Activated CD8-positive, alpha-beta memory T cell treated with anti-CD3 and anti-CD28 coated beads, Interleukin-2, amount 10 ng/mL, durations not matched to agents 7 days and 5 days (primary cell): ENCODE measurements around the gene ATP2B2. TPM values are rescaled to one million over a fixed set of nuclear protein-coding genes. Genes with fewer than 3 reads are reported as not detected.

ENCODE experiments used
- ATAC-seq: fragments of 150-1000 bp; cut with Tn5 transposase; one replicate; pipeline ENCODE4 v1.10.0; 2021; ENCODE audit warnings: moderate library complexity
- CTCF ChIA-PET: fragments of 350-600 bp; sonication (Branson Sonifier 250); formaldehyde crosslinking; loops from one replicate; lab custom pipeline; 2021; ENCODE audit warnings: antibody characterized with exemption; lab: Charles Lee
- DNase-seq: peaks from one replicate; pipeline ENCODE4 v3.0.0-alpha.2; 2020
- H3K27ac Mint-ChIP-seq: one replicate; pipeline ENCODE4 v1.8.0; 2021; ENCODE audit warnings: mild to moderate bottlenecking, mixed read lengths
- H3K27me3 Mint-ChIP-seq: one replicate; pipeline ENCODE4 v1.8.0; 2021; ENCODE audit warnings: mixed read lengths
- H3K36me3 Mint-ChIP-seq: one replicate; pipeline ENCODE4 v1.8.0; 2021; ENCODE audit warnings: mild to moderate bottlenecking, mixed read lengths
- H3K4me1 Mint-ChIP-seq: one replicate; pipeline ENCODE4 v1.8.0; 2021; ENCODE audit warnings: mixed read lengths
- H3K4me3 Mint-ChIP-seq: one replicate; pipeline ENCODE4 v1.8.0; 2021; ENCODE audit warnings: mild to moderate bottlenecking, moderate library complexity, mixed read lengths
- H3K9me3 Mint-ChIP-seq: one replicate; pipeline ENCODE4 v1.8.0; 2022; ENCODE audit warnings: low read depth, mixed read lengths
- total RNA-seq, 2 experiments: library from RNA; stranded (reverse); gene quantifications; one replicate each; pipeline ENCODE4 v1.2.3, GENCODE V29; 2021

ATP2B2 gene
- total RNA-seq, 2 experiments from 2014 or later: not detected

DNA sequence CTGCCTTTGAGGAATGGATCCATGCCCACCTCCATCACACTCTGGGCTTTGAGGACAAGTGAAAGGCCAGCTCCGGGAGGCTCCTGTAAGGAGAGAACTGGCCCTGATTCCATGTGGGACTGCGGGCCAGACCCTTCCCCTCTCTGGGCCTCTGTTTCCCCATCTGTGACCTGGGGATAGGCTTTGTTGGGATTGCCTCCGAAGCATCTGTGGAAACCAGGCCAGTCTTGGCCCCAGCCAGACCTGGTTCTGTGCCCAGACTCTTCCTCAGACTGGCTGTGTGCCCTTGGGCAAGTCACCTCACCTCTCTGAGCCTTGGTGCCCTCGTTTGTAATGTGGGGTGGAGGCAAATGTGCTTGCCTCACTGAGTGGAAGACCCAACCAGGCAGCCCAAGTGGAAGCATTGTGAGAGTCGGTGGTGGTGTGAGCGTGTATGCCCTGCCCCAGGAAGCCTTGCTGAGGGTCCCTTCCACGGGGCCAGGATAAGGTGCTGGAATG, 163.4 kb downstream of the ATP2B2 start:
- no peak overlapping the region for H3K27ac Mint-ChIP-seq
- no peak overlapping the region for H3K4me3 Mint-ChIP-seq
- peaks cover 1% of the 10 kb centered on the region for H3K4me1 Mint-ChIP-seq
- CTCF ChIA-PET: interaction anchor here (1.2 kb wide), 1 partner anchor 21 kb away, joined by 3 read pairs; no protein-coding TSS in a partner anchor
- no peaks in the 10 kb centered on the region for H3K36me3 Mint-ChIP-seq
- DNase-seq (no peak), ATAC-seq (no peak)
- H3K27me3 Mint-ChIP-seq: peaks cover 3% of the 10 kb centered on the region
- H3K9me3 Mint-ChIP-seq: no peaks in the 10 kb centered on the region

DNA sequence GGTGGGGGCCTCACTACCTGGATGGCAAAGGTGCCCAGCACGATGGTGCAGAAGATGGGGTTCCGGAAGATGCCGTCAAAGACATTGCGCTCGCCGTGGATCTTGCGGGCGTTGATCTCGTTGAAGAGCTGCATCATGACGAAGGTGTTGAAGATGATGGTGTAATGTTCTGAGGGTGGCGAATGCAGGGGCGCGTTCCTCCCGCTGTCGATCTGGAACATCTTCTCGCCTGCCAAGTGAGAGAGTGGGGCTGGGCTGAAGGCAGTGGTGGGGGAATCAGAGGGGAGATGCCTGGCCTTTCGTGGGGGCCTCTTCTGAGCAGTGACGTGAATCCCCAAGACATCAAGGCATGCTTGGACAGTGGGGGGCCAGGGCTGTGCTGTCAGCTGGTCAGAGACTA, 164.9 kb downstream of the ATP2B2 start:
- no peaks in the 10 kb centered on the region for H3K36me3 Mint-ChIP-seq
- peaks cover 3% of the 10 kb centered on the region for H3K27me3 Mint-ChIP-seq
- no peaks in the 10 kb centered on the region for H3K9me3 Mint-ChIP-seq
- no peak for DNase-seq
- no peak overlapping the region for H3K27ac Mint-ChIP-seq
- H3K4me1 Mint-ChIP-seq: peaks cover 4% of the 10 kb centered on the region
- H3K4me3 Mint-ChIP-seq: no peak overlapping the region
- ATAC-seq: no peak
- CTCF ChIA-PET: interaction anchor here (1.6 kb wide), 1 partner anchor 20 kb away, joined by 3 read pairs; the partner anchor contains the start of gene SEC13

DNA sequence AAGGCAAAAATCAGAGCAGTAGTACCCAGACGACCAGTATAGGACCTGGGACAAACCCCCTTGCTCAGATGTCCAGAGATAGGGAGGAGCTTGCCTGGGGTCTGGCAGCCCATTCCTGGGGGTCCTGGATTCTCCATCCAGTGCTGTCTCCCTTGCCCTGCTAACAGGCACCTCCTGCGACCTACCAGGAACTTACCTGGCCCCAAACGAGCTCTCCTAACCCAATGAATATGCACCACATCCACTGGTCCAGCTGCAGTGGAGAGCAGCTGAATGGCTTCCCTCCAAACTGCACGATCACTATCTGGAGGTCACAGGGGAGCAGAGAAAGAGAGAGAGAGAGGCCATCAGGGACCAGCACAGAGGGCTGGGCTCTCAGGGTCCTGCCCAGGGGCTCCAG, 165.3 kb downstream of the ATP2B2 start:
- H3K9me3 Mint-ChIP-seq: no peaks in the 10 kb centered on the region
- DNase-seq (no peak), ATAC-seq (no peak)
- CTCF ChIA-PET: interaction anchor here (1.3 to 1.6 kb wide), 2 partner anchors 19 to 399 kb away, joined by 3 to 6 read pairs; partner anchors contain the start of gene SEC13
- H3K27me3 Mint-ChIP-seq: peaks cover 3% of the 10 kb centered on the region
- no peak overlapping the region for H3K27ac Mint-ChIP-seq
- H3K4me1 Mint-ChIP-seq: peaks cover 8% of the 10 kb centered on the region
- no peak overlapping the region for H3K4me3 Mint-ChIP-seq
- H3K36me3 Mint-ChIP-seq: no peaks in the 10 kb centered on the region

GRCh38 chr3:10339376-10339955, 165.9 kb downstream of the ATP2B2 start:
- H3K27ac Mint-ChIP-seq: no peak overlapping the region

DNA sequence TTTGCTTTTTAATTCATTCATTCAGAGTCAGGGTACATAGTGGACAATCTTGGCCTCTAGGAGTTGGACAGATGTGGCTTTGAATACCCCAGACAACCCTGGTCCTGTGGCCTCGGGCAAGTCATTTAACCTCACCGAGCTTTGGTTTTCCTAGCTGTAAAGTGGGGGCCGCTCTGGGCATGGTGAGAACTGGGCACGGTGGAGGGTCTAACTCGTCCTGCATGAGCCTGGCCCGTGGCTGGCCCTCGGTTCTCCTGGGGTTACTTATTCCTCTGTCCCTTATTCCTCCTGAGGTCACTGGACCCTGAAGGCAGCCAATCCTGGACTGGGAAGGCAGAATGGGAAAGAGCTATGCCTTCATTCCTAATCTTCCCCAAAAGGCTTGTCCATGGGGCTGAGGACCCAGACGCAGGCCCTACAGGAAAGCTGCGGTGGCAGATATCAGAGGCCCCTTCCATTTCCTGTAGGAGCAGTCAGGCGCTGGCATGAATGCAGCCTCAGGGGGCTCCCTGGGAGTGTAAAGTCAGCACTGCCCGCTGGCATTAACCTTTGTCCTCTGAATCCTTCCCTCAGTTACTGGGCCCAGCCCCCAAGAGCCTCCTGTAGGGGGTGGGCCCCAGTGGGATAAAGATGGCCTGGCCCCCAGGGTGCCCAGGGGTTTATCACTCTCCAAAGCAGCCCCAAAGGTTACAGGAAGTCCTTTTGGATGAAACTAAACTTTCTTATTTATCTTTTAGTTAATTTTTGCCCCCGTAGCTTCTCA, 166.6 kb downstream of the ATP2B2 start:
- ATAC-seq (no peak), DNase-seq (no peak)
- no peaks in the 10 kb centered on the region for H3K36me3 Mint-ChIP-seq
- peaks cover 11% of the 10 kb centered on the region for H3K4me1 Mint-ChIP-seq
- no peaks in the 10 kb centered on the region for H3K9me3 Mint-ChIP-seq
- H3K27me3 Mint-ChIP-seq: peaks cover 3% of the 10 kb centered on the region
- H3K4me3 Mint-ChIP-seq: no peak overlapping the region
- CTCF ChIA-PET: interaction anchor here (0.6 to 1.6 kb wide), 4 partner anchors 18 to 400 kb away, joined by 3 to 6 read pairs (median 4); partner anchors contain the start of gene SEC13
- no peak overlapping the region for H3K27ac Mint-ChIP-seq

More at GRCh38 chr3:10339376-10339955, 165.9 kb downstream of the ATP2B2 start:
- Mint-ChIP-seq H3K4me1 (peaks cover 11% of the 10 kb centered on the region), H3K27me3 (peaks cover 3% of the 10 kb centered on the region), H3K4me3 (no peak overlapping the region), H3K9me3 (no peaks in the 10 kb centered on the region), H3K36me3 (no peaks in the 10 kb centered on the region)
- CTCF ChIA-PET: interaction anchor here (1.3 to 1.6 kb wide), 2 partner anchors 19 to 399 kb away, joined by 3 to 6 read pairs; partner anchors contain the start of gene SEC13
- no peak for ATAC-seq
- DNase-seq: no peak

DNA sequence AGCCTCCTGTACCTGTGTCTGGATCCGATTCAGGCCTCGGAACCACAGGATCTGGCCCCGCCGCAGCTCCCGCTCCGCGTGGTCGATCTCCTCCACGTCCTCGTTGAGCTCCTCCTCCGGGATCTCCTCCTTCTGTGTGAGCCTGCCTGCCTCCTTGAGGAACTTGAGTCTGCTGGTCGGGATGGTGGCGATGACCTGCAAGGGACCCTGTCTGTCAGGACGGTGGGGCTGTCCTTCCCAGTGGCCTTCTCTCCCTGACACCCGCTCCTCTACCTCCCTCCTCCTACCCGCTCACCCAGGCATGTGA, 167.3 kb downstream of the ATP2B2 start:
- CTCF ChIA-PET: interaction anchor here (1.5 kb wide), 1 partner anchor 400 kb away, joined by 5 read pairs; no protein-coding TSS in a partner anchor
- peaks cover 3% of the 10 kb centered on the region for H3K27me3 Mint-ChIP-seq
- no peak overlapping the region for H3K4me3 Mint-ChIP-seq
- no peaks in the 10 kb centered on the region for H3K9me3 Mint-ChIP-seq
- H3K4me1 Mint-ChIP-seq: peaks cover 18% of the 10 kb centered on the region
- ATAC-seq (no peak), DNase-seq (no peak)
- no peak overlapping the region for H3K27ac Mint-ChIP-seq
- H3K36me3 Mint-ChIP-seq: no peaks in the 10 kb centered on the region

GRCh38 chr3:10337323-10338163, 167.8 kb downstream of the ATP2B2 start:
- H3K27me3 Mint-ChIP-seq: peaks cover 3% of the 10 kb centered on the region
- ATAC-seq (no peak), DNase-seq (no peak)
- H3K27ac Mint-ChIP-seq: no peak overlapping the region
- CTCF ChIA-PET: interaction anchor here (1.5 kb wide), 1 partner anchor 401 kb away, joined by 5 read pairs; no protein-coding TSS in a partner anchor
- H3K4me1 Mint-ChIP-seq: peaks cover 24% of the 10 kb centered on the region
- no peaks in the 10 kb centered on the region for H3K9me3 Mint-ChIP-seq
- H3K4me3 Mint-ChIP-seq: no peak overlapping the region
- H3K36me3 Mint-ChIP-seq: no peaks in the 10 kb centered on the region

DNA sequence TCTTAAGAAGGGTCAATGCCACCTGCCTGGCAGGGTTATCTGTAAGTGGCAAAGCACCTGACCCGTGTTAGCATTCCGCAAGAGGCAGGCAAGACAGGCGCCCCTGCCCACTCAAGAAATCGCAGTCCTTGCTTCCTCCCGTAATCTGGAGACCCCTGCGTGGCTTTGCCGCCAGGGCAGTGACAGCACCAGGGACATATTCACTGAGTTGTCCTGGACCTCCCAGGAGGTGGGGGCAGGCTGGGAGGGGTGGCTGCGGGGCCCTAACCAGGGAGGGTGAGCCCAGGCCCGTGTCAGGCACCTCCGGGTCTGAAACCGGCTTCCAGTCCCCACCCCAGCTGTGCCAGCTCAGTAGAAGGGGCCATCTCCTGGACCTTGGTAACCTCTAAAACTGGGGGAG, 168.6 kb downstream of the ATP2B2 start:
- H3K9me3 Mint-ChIP-seq: no peaks in the 10 kb centered on the region
- no peak overlapping the region for H3K27ac Mint-ChIP-seq
- peaks cover 3% of the 10 kb centered on the region for H3K27me3 Mint-ChIP-seq
- H3K4me1 Mint-ChIP-seq: peaks cover 30% of the 10 kb centered on the region
- H3K36me3 Mint-ChIP-seq: no peaks in the 10 kb centered on the region
- CTCF ChIA-PET: no interaction called here
- DNase-seq (no peak), ATAC-seq (no peak)
- no peak overlapping the region for H3K4me3 Mint-ChIP-seq

GRCh38 chr3:10335871-10336622, 169.3 kb downstream of the ATP2B2 start:
- CTCF ChIA-PET: no interaction called here
- DNase-seq: no peak
- Mint-ChIP-seq H3K36me3 (no peaks in the 10 kb centered on the region), H3K4me3 (no peak overlapping the region), H3K27ac (no peak overlapping the region), H3K4me1 (peaks cover 30% of the 10 kb centered on the region), H3K27me3 (peaks cover 6% of the 10 kb centered on the region), H3K9me3 (no peaks in the 10 kb centered on the region)
- ATAC-seq: no peak

GRCh38 chr3:10335190-10335738, 170.1 kb downstream of the ATP2B2 start:
- CTCF ChIA-PET: interaction anchor here (0.8 to 2.3 kb wide), 3 partner anchors 9 to 403 kb away, joined by 4 to 11 read pairs (median 8); partner anchors contain the start of gene SEC13
- Mint-ChIP-seq H3K9me3 (no peaks in the 10 kb centered on the region), H3K36me3 (no peaks in the 10 kb centered on the region), H3K4me1 (peaks cover 30% of the 10 kb centered on the region), H3K4me3 (no peak overlapping the region), H3K27ac (no peak overlapping the region), H3K27me3 (peaks cover 5% of the 10 kb centered on the region)
- DNase-seq (no peak), ATAC-seq (peak; percentile 56)

DNA sequence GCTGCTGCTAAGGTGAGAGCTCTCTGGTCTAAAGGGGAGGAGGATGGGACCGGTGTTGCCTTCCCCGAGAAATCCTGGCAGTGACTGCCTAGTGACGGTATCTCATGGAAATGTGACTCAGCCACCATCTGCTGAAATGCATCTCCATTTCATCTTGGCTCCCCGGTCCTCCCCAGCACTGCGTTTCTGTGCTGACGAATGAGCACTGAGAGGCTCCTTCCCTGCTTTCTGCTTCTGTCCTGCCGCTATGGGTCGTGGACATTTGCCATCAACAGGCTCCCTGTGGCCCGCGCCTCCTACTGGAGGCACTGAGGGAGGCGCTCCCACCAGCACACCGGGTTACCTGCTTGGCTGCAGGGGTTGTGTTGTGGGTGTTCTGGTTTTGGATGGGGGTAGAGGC, 170.9 kb downstream of the ATP2B2 start:
- CTCF ChIA-PET: interaction anchor here (2.1 to 2.3 kb wide), 2 partner anchors 9 to 13 kb away, joined by 8 to 11 read pairs; partner anchors contain the start of gene SEC13

GRCh38 chr3:10334042-10334441, 171.3 kb downstream of the ATP2B2 start:
- CTCF ChIA-PET: interaction anchor here (2.1 to 2.3 kb wide), 2 partner anchors 10 to 13 kb away, joined by 8 to 11 read pairs; partner anchors contain the start of gene SEC13
- H3K27ac Mint-ChIP-seq: no peak overlapping the region
- H3K9me3 Mint-ChIP-seq: no peaks in the 10 kb centered on the region
- peaks cover 30% of the 10 kb centered on the region for H3K4me1 Mint-ChIP-seq
- DNase-seq (no peak), ATAC-seq (no peak)
- H3K36me3 Mint-ChIP-seq: no peaks in the 10 kb centered on the region
- peaks cover 15% of the 10 kb centered on the region for H3K27me3 Mint-ChIP-seq
- no peak overlapping the region for H3K4me3 Mint-ChIP-seq

More for the DNA sequence above, 170.9 kb downstream of the ATP2B2 start:
- Mint-ChIP-seq H3K27me3 (peaks cover 11% of the 10 kb centered on the region), H3K4me1 (peaks cover 30% of the 10 kb centered on the region), H3K27ac (no peak overlapping the region), H3K36me3 (no peaks in the 10 kb centered on the region), H3K9me3 (no peaks in the 10 kb centered on the region), H3K4me3 (no peak overlapping the region)
- DNase-seq (no peak), ATAC-seq (no peak)
